T-helper 9 cell (primary cell): Measurements from ENCODE around the gene PNMA3.
"Not testable (repeated sequence)": the region's sequence is repeated elsewhere in the genome, so short reads cannot be mapped to it uniquely, and the experiment has no call there.

Source experiments
- DNase-seq: peaks from one replicate; pipeline ENCODE4 v3.0.0-alpha.2; 2020

PNMA3 gene

DNA sequence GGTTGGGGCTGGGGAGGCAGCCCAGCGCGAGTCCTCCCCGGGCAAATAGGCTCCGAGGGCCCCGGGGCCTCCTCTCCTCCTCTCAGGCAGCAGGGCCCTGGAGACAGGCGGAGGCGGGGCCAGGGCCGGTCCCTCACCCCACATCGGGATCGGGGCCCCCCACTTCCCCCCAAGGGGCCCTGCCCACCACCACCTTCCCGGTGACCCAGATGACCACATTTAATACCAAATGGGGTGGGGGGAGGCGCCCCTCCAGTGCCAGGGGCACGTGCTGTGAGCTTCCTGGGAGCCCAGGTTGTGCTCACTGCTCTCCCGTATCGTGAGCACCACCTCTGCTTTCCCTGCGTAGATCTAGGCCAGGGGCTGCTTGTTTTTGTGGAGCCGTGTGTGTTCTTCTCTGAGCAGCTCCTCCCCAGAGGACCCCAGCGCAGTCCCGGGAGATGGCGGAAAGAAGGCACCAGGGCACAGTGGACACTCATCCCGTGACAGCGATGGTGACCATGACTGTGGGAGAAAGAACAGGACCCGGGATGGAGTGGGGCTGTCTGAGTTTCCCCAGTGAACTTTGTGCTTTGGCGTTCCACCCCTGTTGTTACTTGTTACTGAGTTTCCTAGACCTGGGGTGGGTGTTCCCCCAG, 18.1 kb downstream of the PNMA3 start:
- no peak for DNase-seq

DNA sequence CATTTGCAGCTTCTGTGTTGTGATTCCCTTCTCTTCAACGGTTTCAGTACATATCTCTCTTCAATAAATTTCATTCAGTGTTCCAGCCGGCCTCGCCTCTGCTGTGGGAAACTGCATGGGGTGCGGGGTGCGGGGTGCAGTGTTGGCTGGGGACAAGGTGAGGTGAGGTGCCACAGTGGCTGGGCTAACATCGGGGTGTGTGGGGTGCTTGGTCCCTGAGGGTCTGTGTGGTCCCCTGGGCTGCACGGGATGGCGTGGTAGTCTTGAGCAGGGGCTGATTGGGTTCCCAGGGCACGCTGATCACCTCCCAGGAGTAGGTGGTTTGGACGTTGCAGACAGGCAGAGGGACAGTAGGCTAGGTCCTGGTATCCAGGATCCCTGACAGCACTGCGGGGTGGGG, 18.7 kb downstream of the PNMA3 start:
- DNase-seq: no peak

DNA sequence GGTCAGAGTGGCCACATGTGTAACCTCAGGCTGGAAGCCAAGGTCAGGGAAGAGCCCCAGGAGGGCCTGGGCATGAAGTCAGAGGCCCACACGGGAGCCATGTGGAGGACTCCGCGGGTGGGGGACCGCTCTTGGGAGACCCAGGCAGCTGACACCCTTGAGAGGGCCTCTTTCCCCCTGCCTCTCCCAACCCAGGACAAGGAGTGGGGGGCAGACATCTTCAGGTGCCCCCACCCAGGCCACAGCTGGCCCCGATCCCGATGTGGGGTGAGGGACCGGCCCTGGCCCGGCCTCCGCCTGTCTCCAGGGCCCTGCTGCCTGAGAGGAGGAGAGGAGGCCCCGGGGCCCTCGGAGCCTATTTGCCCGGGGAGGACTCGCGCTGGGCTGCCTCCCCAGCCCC, 19.1 kb downstream of the PNMA3 start:
- no peak for DNase-seq

DNA sequence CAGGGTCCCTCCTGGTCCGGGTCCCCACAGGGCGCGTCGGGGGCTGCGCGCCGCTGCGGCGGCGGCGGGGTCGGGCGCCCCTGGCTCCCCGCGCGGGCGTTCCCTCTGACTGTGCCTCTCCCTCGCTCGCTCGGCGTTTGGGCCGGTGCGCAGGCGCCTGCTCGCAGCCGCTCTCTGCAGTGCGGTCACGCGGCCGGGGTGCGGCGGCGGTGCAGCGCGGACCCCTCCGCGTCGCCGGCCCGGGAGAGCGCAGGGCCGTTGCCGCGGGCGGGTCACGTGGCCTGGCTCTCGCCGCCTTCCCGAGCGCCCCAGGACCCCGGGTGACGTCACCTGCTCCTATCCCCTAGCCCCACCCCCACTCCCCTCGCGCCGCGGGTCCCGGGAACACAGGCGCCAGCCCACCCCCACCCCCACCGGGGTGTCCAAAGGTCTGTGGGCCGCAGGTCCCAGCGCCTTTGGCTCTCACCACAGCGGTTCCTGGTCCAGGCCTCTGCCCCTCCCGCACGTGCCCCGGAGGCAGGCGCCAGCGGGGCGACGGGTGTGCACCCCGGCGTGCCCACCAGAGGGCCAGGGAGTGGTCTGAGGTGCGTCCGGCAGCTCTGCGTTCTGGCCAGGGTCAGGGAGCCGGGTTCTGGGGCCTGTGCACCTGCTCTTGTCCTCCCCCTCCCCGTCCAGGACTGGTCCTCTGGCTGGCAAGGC, 21.3 kb downstream of the PNMA3 start:
- not testable (repeated sequence) for DNase-seq

DNA sequence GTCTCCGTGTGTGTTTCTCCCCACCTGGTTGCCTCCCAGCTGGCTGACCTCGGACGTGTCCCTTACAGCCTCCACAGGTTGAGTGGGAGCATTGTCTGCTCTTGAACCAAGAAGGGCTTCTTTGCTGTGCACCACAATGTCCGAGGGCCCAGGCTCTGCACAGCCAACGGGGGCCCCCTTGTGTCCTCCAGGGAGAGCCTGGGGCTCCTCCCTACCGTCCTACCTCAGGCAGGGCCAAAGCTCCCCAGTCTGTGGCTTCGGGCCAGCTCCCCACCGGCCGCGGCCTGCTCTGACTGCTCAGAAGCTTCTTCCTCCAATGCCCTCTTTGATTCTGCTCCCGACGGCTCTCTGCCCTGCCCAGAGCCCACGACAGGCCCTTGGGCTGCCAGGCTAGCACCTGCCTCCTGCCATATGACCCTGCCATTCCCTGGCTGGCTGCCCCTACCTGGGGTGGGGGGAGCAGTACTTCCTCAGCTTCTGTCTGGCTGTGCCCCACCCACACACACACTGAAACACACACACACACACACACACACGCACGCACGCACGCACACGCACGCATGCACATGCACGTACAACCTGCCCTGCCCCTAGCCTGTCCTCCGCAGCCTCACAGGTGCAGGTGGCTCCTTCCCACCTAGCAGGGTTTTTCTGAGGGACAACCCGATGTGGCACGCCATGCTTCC, 27.1 kb downstream of the PNMA3 start:
- not testable (repeated sequence) for DNase-seq

DNA sequence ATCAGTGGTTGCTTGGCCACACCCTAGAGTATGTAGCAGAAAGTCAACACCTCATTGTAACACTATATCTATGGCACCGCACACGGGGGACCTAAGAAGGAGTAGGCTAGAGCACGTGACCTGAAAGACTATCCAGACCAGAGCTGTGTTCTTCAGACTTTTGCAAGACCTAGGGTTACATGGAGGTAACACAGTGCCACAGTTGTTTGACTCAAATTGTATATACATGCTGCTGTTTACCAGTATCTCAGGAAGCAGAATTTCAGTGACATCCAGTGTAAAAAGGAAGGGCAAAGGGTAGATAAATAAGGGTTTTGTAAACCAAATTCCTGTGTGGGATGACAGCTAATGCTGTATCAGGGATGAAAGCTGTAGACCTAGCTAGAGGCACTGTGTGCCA, 46.1 kb downstream of the PNMA3 start:
- DNase-seq: no peak

DNA sequence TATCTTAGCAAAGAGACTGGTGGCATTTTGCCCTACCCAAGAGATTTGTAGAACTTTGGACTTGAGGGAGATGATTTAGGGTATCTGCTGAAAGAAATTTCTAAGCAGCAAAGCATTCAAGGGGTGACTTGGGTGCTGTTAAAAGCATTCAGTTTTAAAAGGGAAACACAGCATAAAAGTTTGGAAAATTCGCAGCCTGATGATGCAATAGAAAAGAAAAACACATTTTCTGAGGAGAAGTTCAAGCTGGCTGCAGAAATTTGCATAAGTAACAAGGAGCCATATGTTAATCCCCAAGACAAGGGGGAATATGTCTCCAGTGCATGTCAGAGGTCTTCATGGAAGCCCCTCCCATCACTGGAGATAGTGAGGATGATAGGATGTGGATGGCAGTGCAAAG, 48.7 kb downstream of the PNMA3 start:
- DNase-seq: not testable (repeated sequence)

DNA sequence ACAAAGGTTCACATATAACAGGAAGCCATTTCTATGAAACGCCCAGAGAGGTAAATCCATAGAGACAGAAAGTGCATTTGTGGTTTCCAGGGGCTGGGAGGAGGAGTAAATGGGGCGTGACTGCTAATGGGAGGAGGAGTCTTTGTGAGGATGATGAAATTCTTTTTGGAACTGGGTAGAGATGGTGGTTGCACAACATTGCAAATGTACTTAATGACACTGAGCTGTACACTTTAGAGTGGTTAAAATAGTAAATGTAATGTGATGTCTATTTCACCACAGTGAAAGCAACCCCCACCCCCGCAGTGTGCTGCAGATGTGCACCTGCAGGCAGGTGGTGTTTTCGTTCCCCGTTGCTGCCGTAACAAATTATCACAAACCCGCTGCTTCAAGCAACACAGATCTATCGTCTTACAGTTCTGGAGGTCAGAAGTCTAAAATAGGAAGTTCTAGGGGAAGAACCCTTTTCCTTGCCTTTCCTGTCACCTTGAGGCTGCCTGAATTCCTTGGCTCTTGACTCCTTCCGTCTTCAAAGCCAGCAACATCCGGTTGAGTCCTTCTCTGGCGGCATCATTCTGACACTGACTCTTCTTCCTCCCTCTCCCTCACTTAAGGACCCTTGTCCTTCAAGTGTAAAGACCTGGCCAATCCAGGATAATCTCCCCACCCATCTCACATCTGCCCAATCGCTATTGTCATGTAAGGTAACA, 50.0 kb downstream of the PNMA3 start:
- not testable (repeated sequence) for DNase-seq
